Measurements from ENCODE around the gene C17orf107.
"Not testable (repeated sequence)": the region's sequence is repeated elsewhere in the genome, so short reads cannot be mapped to it uniquely, and the experiment has no call there.

GRCh38 chr17:4914551-4914950 lies 15.2 kb downstream of the C17orf107 start:
- not testable (repeated sequence) for TF ChIP-seq ZNF274 (IDR thresholded peaks at IDR 0.05; ENCODE audit: low read depth, low read length); YY1 (IDR thresholded peaks at IDR 0.05; ENCODE audit: insufficient read depth, insufficient read length); SUZ12 (IDR thresholded peaks at IDR 0.05; ENCODE audit: extremely low read depth, insufficient read depth, insufficient read length)
